ENCODE data around the gene POP7.

- TF ChIP-seq CTCF (IDR thresholded peaks at IDR 0.05) = no peak
- TF ChIP-seq POLR2A (IDR thresholded peaks at IDR 0.05) = no peak
- TF ChIP-seq EP300 (IDR thresholded peaks at IDR 0.05; ENCODE audit: low read depth) = no peak
Observed at GRCh38 chr7:100674411-100675104, 31.4 kb upstream of the POP7 start.
